Putamen (tissue), 1 donor: ENCODE results near the gene RHOU.
"Not testable (repeated sequence)": the region's sequence is repeated elsewhere in the genome, so short reads cannot be mapped to it uniquely, and the experiment has no call there.

Experiments used
- DNase-seq: peaks from one replicate; pipeline ENCODE4 v3.0.0-alpha.2; 2016; ENCODE audit warnings: low spot score

Gene RHOU

DNA sequence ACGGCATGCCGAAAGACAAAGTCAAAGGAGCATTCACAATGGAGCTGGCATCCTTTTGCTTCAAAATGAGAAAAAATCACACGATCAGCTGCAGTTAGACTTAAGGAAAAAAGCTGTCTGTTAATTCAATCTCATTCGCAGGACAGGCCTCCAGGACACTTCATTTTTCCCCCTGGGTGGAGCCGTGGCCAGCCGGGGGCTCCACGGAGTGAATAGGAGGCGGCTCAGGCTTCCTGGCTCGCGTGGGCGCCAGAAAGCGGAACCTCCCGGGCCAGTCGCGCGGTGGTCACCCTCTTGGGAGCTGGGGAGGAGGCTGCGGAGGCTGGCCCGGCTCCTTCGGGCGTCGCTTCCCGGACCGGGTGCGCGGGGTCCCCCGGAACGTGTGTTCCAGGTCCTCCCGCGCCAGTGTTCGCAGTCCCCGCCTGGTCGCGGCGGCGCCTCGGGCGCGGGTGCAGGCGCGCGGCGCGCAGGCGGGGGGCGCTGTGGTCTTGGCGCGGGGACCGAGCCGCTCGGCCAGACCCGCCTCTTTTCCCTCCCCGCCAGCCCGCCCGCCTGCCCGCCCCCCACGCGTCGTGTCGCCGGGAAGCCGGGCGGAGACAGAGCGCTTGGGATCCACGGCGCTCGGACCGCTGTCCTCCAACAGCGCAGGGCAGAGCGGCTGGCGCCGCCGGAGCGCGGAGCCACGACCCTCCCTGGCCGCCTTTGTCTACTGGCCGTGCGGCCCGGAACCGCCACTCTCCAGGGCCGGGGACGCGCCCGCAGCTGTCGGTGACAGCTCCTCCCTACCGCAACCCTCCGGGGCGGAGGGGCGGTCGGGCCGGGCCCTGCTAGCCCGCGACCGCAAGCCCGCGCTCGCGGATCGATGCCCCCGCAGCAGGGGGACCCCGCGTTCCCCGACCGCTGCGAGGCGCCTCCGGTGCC lies at the start of gene RHOU:
TSS of gene RHOU (plus strand) at position 599 of the 921 bp plus-strand sequence. CDS start at position 863, 264 bp downstream.
- DNase-seq: peak; percentile 89

- DNase-seq: no peak
Measured at GRCh38 chr1:228687587-228687986, 47.7 kb upstream of the RHOU start.

- no peak for DNase-seq
Measured at GRCh38 chr1:228689255-228689654, 46.0 kb upstream of the RHOU start.

DNA sequence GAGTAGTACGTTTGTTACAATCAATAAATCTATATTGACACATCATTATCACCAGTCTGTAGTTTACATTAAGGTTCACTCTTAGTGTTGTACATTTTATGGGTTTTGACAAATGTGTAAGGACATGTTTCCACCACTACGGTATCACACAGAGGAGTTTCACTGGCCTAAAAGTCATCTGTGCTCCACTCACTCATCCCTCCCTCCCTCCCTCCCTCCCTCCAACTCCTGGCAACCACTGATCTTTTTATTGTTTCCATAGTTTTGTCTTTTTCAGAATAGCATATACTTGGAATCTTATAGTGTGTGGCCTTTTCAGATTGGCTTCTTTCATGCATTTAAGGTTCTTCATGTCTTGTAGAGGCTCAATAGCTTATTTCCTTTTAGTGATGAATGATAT lies 44.1 kb upstream of the RHOU start:
- DNase-seq: no peak

DNA sequence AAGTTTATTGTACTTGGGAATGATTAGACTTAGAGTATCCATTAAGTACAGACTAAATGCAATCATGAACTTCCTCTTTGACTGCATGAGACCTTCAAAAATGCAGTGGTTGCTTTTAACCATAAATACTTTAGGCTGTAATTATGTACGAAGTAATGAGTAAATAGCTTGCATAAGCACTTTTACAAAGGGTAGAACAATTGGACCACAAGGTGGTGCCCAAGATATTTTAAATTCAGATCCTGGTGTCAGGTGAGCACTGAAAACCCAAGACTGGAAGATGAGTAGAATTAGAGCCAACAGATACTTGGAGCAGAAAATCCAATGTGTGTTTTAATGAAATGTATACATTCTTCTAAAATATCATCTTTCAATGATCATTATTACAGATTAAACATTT lies 43.4 kb upstream of the RHOU start:
- peak; percentile 19 for DNase-seq

DNA sequence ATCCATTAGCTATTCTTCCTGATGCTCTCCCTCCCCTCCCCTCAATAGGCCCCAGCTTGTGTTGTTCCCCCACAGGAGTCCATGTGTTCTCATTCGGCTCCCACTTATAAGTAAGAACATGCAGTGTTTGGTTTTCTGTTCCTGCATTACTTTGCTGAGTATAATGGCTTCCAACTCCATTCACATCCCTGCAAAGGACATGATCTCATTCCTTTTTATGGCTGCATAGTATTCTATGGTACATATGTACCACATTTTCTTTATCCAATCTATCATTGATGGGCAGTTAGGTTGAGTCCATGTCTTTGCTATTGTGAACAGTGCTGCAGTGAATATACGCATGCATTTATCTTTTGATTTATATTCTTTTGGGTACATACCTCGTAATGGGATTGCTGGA lies 40.8 kb upstream of the RHOU start:
- DNase-seq: not testable (repeated sequence)

DNA sequence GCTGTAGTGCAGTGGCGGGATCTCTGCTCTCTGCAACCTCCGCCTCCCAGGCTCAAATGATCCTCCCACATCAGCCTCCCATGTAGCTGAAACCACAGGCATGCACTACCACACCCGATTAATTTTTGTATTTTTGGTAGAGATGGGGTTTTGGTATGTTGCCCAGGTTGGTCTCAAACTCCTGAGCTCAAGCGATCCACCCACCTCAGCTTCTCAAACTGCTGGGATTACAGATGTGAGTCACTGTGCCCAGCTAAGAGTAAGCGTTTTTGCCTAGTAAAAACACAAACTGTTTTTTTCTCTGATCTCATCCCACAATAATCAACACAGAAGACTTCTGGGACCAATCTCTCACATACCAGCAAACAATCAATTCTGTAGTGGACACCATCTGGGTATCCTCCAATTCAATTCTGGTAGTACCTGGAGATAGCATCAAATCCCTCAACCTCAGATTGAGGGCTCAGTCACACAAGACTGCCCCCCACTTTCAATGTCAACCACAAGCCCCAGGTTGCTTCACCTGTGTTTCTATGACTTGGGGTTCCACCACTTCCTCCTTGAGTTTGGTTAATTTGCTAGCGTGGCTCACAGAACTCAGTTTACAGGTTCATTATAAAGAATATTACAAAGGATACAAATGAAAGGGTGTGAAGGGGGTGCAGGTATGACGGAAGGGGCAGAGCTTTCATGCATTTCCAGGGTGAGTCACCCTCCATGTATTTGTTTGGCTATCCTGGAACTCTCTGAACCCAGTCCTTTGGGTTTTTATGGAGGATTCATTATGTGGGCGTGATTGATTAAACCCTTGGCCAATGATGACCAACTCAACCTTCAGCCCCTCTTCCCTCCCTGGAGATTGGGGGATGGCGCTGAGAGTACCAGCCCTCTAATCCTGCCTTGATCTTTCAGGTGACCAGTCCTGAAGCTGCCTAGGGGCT lies 40.0 kb upstream of the RHOU start:
- no peak for DNase-seq

GRCh38 chr1:228697207-228698016 lies 37.9 kb upstream of the RHOU start:
- peak; percentile 36 for DNase-seq

DNA sequence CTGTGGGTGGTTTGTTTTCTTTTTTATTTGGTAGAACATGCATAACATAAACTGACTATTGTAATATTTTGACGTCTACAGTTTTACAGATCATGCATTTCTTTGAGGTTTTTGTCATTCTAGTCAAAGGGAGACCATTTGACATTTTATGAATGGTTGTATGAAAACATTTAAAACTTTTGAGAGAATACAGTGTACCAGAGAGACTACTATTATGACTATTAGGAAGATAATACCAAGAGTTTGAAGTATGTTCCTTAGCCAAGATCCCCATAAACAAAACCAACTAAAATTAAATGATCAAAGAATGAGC lies 37.3 kb upstream of the RHOU start:
- DNase-seq: no peak

GRCh38 chr1:228702433-228702832 lies 32.8 kb upstream of the RHOU start:
- DNase-seq: no peak

DNA sequence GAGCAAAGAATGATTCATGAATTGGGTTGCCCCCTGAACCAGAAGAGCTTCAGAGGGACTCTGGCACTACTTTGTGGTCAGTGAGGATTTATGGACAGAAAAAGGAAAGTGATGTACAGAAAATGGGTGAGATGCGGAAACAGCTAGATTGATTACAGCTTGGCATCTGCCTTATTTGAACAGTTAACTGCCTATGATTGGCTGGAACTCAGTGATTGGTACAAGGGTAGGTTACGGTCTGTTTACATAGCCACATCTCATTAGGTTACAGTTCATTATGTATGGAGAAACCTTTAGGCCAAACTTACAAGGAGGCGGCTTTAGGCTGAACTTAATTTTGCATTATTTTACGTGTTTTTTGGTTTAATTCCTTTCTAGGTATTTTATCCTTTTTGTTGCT lies 29.0 kb upstream of the RHOU start:
- DNase-seq: no peak

DNA sequence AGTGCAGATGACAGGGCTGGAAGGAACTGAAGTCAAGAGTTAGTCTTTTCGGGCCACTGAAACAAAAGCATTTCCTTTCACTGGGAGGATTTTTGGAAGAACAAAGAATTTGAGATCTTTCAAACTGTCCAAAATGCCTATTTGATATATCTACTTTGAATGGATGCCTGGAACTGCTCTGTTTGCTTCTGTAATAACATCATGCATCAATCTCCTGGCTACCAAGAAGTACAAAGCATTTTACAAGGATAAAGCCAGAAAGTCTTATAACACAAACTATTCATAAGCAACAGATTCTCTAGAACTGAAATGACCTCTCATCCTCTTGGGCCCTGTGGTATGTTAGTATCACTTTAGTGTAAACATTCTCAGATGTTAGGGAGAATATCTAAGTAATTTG lies 18.2 kb upstream of the RHOU start:
- no peak for DNase-seq

GRCh38 chr1:228721407-228721806 lies 13.9 kb upstream of the RHOU start:
- no peak for DNase-seq

- DNase-seq: no peak
Measured at GRCh38 chr1:228723287-228723686, 12.0 kb upstream of the RHOU start.

- DNase-seq: no peak
Measured at GRCh38 chr1:228723921-228724320, 11.4 kb upstream of the RHOU start.

DNA sequence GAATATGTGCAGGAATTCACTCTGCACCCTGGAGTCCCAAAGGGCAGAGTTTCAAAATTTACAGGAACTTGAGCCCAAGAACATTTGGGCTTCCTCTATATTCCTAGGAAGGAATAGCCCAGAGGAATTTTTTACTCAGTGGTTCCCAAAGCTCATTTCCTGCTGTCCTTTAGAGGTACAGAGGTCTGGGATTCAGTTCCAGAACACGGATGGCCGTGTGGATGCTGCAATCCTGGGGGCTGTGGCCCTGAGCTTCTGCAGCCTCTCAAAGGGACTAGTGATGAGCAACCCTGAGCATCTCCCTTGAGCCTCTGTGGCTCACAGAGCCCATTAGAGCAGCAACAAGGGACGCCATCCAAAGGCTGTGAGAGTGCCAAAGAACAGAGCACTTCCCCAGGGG lies 10.1 kb upstream of the RHOU start:
- DNase-seq: no peak

- no peak for DNase-seq
Measured at GRCh38 chr1:228727681-228728171, 7.6 kb upstream of the RHOU start.

- no peak for DNase-seq
Measured at GRCh38 chr1:228732426-228732825, 2.9 kb upstream of the RHOU start.

GRCh38 chr1:228733576-228733975 lies 1.7 kb upstream of the RHOU start:
- no peak for DNase-seq

DNA sequence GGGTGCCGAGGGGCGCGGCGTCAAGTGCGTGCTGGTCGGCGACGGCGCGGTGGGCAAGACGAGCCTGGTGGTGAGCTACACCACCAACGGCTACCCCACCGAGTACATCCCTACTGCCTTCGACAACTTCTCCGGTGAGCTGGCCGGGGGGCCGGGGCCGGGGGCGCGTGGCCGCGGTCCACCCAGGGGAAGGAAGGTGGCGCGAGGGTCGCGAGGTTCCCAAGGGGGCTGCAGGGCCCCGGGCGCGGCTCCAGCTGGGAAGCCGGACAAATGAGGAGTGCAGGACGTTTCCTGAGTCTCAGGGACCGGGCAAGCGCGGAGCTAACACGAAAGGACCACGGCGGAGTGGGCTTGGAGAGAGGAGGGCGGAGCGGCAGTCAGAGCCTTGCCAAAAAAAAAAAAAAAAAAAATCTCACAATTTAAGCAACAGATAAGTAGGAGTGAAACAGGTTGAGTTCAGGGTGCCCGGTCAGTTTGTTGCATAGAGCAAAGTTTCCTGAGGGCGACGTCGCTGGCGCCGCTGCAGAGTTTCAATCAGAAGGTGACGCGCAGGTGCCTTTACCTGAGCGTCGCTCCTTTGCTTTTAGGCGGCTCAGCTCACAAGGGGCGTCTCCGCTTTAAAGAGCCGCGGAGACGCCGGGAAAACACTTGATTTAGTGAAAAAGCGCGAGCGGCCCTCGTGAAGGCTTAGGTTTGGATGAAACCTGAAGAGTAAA lies 750 bp downstream of the RHOU start:
- DNase-seq: no peak

DNA sequence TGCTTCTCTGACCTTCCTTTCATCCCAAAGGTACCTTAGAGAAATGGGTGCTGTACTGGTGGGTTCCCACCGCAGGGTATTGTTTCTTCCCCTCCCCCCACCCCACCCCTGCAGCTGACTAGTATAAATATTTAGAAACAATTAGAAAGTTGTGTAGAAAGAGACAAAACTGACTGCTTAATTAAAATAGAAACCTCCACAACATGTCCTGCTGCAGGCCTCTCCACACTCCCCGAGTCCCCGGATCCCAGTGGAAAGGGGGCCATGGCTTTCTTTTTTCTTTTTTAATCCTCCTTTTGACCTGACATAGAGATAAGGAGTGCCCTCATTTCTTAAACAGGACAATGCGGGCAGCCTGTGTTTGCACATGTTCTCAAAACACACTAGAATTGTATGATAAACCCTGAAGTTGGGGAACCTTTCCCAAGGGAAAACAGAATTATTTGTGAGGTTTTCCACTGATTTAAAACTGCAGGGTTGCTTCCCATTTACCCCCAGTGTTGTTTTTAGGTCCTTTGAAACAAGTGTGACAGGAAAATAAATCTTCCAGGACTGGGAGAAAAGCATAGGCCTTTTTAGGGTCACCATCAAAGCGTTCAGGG lies 1.7 kb downstream of the RHOU start:
- no peak for DNase-seq
